Ishikawa (cell line): Measurements from ENCODE around the gene CHN1.

Source experiments
- CEBPB ChIP-seq: IDR thresholded peaks from 2 replicates; pipeline ENCODE4 v1.6.1; 2012
- CREB1 ChIP-seq: IDR thresholded peaks from 2 replicates; pipeline ENCODE4 v1.6.1; 2012; ENCODE audit warnings: low read depth
- EGR1 ChIP-seq: IDR thresholded peaks from 2 replicates; pipeline ENCODE4 v1.6.1; 2012
- EP300 ChIP-seq: IDR thresholded peaks from 2 replicates; pipeline ENCODE4 v1.6.1; 2012; ENCODE audit warnings: borderline replicate concordance
- FOXM1 ChIP-seq: IDR thresholded peaks from 2 replicates; pipeline ENCODE4 v1.6.1; 2012; ENCODE audit warnings: low read depth, borderline replicate concordance
- NFIC ChIP-seq: IDR thresholded peaks from 2 replicates; pipeline ENCODE4 v1.6.1; 2012
- RAD21 ChIP-seq: IDR thresholded peaks from 2 replicates; pipeline ENCODE4 v1.6.1; 2012; ENCODE audit warnings: low read depth
- TAF1 ChIP-seq: IDR thresholded peaks from 2 replicates; pipeline ENCODE4 v1.6.1; 2012; ENCODE audit warnings: low read depth, mild to moderate bottlenecking
- TCF12 ChIP-seq: IDR thresholded peaks from 2 replicates; pipeline ENCODE4 v1.6.1; 2012; ENCODE audit warnings: low read depth
- TEAD4 ChIP-seq: IDR thresholded peaks from 2 replicates; pipeline ENCODE4 v1.6.1; 2012
- YY1 ChIP-seq: IDR thresholded peaks from 2 replicates; pipeline ENCODE4 v1.6.1; 2012; ENCODE audit warnings: low read depth
- ZBTB7A ChIP-seq: IDR thresholded peaks from 2 replicates; pipeline ENCODE4 v1.6.1; 2012; ENCODE audit warnings: low read depth
- TF ChIP-seq, protein P1 (sequence below): IDR thresholded peaks from 2 replicates; pipeline ENCODE4 v1.6.1; 2012
- TF ChIP-seq, protein P2 (sequence below): IDR thresholded peaks from 2 replicates; pipeline ENCODE4 v1.6.1; 2012; ENCODE audit warnings: low read depth, mild to moderate bottlenecking
- TF ChIP-seq, protein P3 (sequence below): IDR thresholded peaks from 2 replicates; pipeline ENCODE4 v1.6.1; 2012

The CHN1 gene

DNA sequence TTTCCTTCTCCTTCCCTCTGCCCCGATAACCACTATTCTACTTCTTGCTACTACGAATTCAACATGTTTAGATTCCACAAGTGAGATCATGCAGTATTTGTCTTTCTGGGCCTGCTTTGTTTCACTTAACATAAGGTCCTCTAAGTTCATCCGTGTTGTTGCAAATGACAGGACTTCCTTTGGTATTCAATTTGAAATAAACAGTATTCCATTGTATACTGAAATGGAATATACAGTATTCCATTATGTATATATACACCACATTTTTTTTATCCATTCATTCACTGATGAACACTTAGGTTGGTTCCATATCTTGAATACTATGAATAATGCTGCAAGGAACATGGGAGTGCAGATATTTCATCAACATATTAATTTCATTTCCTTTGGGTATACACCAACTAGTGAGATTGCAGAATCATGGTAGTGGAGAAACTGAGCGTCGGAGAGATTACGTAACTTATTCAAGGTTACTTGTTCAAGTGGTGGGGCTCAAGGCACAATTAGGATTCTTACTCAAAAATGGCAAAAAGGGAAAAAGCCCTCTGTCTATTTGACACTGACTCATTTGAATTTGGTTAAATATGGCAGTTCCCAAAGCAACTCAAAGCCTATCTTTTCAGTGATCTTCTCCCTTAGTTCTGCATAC is 85.1 kb downstream of the CHN1 start:
- TF ChIP-seq, protein P1, sequence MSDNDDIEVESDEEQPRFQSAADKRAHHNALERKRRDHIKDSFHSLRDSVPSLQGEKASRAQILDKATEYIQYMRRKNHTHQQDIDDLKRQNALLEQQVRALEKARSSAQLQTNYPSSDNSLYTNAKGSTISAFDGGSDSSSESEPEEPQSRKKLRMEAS: no peak
- no peak for TF ChIP-seq CEBPB
- TF ChIP-seq TCF12: no peak
- no peak for TF ChIP-seq EP300
- TF ChIP-seq TEAD4: no peak
- no peak for TF ChIP-seq TAF1
- TF ChIP-seq NFIC: no peak
- no peak for TF ChIP-seq CREB1

DNA sequence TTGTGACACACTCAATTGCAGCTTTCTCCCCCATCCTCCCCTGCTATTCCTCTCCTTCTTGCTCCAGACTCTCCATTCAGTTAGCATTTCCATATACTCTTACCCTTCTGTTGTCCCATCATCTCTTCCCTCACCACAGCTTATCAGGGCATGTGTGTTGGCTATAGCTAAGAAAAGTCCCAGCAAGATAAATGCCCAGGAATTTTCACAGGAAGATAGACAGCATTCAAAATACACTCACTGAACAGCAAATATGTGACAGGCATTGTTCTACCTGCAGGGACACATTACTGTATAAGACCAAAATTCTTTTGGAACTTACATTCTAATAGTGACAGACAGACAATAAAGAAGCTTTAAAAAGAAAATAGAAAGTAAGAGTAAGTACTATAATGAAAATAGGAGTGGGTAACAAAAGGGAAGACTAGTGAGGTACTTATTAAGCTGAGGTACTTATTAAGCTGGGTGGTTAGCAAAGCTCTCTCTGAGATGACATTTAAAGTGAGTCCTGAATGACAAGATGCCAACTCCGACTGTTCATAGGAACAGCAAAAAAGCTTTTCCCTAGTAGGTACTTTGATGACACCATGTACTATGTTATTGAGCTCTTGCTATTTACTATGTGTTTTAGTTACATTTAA is 86.2 kb downstream of the CHN1 start:
- TF ChIP-seq TCF12 (no peak), EP300 (no peak), EGR1 (no peak), NFIC (no peak), CEBPB (no peak), TEAD4 (no peak)
- TF ChIP-seq, protein P1: no peak
- TF ChIP-seq, protein P2, sequence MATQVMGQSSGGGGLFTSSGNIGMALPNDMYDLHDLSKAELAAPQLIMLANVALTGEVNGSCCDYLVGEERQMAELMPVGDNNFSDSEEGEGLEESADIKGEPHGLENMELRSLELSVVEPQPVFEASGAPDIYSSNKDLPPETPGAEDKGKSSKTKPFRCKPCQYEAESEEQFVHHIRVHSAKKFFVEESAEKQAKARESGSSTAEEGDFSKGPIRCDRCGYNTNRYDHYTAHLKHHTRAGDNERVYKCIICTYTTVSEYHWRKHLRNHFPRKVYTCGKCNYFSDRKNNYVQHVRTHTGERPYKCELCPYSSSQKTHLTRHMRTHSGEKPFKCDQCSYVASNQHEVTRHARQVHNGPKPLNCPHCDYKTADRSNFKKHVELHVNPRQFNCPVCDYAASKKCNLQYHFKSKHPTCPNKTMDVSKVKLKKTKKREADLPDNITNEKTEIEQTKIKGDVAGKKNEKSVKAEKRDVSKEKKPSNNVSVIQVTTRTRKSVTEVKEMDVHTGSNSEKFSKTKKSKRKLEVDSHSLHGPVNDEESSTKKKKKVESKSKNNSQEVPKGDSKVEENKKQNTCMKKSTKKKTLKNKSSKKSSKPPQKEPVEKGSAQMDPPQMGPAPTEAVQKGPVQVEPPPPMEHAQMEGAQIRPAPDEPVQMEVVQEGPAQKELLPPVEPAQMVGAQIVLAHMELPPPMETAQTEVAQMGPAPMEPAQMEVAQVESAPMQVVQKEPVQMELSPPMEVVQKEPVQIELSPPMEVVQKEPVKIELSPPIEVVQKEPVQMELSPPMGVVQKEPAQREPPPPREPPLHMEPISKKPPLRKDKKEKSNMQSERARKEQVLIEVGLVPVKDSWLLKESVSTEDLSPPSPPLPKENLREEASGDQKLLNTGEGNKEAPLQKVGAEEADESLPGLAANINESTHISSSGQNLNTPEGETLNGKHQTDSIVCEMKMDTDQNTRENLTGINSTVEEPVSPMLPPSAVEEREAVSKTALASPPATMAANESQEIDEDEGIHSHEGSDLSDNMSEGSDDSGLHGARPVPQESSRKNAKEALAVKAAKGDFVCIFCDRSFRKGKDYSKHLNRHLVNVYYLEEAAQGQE: no peak

DNA sequence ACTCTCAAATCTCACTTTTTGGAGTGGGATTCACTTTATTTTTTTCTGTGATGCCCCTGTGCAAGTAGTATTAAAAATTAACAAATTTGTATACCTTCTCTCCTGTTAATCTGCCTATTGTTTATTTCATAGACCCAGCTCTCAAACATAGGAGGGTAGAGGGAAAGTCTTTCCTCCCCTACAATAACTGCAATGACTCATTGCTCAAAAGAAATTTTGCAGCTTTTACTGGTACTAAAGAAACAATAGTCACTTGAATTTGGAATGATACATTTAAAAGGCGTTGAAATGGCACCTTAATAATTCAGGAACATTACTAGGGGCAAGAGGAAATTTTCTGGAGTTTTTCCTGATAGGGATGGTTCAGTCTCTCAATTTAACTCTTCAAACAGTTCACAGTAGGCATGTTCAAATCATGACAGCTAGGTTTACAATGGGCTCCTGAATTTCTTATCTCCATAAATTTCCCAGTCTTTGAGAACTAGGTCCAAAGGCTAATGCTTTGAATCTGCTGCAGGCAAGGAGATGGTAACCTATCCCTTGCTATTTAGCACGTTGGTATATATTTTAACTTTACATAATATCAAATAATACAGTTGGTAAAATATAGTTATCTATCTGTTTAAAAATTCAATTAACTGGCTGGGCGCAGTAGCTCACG is 88.8 kb downstream of the CHN1 start:
- TF ChIP-seq EGR1: no peak

DNA sequence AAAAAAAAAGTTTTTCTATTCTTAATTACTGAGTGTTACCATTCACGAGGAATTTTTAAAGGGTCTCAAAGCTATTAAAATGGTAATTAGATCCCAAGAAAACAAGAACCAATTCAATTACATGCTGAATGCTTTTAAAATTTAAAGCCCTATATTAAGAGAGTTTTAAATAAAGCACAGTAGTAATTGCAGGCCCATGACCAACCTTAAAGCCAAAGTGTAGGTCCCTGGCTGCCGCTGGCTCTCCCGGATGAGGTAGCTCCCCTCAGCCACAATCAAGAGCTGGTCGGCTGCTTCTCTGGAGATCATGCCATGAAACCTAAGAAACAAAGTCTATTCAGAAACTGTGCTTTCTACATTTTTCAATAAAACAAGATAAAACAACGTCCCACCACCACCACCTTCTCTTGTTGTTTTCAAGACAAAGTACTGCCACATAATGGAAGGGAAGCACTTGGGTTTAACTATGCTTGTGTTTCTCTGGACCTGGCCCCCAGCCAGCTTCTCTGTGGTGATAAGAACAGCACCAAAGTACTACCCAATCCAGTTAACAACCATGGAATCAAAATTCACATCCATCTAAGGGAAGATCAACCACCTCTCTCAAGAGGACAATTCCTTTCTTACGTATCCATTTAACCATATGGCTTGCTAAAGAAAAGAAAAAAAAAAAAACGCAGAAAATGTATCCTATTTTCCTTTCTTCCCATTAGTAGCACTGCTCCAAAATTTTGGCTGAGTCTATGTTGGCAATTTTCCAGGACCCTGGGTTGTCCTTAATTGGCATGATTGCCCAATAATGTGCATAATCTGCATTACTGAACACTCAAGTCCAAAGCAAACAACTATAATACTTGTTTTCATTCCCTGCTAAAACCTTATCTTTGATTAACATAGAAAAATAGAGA is 90.1 kb downstream of the CHN1 start:
- TF ChIP-seq, protein P2: no peak
- TF ChIP-seq ZBTB7A (no peak), EGR1 (no peak), TEAD4 (no peak), YY1 (no peak), EP300 (no peak), FOXM1 (no peak), CREB1 (no peak), TCF12 (no peak), TAF1 (no peak), CEBPB (peak; percentile 67; the same call in 1 of the 2 replicates), NFIC (peak; percentile 51)
- TF ChIP-seq, protein P1: no peak
- TF ChIP-seq, protein P3, sequence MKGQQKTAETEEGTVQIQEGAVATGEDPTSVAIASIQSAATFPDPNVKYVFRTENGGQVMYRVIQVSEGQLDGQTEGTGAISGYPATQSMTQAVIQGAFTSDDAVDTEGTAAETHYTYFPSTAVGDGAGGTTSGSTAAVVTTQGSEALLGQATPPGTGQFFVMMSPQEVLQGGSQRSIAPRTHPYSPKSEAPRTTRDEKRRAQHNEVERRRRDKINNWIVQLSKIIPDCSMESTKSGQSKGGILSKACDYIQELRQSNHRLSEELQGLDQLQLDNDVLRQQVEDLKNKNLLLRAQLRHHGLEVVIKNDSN: no peak

DNA sequence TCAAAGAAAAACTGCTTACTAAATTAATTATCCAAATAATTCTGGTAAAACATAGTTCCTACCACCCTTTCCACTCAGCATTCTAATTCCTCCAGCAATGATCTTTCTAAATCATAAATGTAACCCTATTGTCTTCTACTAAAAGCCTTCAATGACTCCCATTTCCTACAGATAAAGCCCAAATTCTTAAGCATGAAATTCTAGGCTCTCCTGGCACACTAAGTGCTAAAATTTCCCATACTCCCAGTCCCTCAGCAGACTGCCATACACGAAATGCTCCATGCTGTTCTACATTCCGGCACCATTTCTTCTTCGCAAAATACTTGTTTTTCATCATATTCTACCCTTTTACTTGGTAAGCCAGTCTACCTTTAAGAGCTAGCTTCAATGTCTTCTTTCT is 96.9 kb downstream of the CHN1 start:
- TF ChIP-seq CREB1 (no peak), EP300 (no peak), NFIC (no peak), TCF12 (no peak), TEAD4 (no peak), CEBPB (no peak)

DNA sequence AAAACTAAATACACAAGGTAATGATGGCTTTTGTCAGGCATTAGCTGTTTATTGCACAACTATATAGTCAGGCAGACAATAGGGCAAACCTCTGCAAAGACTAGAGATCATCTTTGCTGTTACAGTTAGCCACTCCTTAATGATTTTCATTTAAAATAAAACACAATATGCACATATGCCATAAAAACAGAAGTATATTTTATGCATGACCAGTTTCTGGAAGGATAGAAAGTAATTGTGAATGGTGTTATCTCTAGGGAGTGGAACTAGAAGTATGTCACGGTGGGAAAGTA is 102.0 kb downstream of the CHN1 start:
- TF ChIP-seq RAD21: no peak
- TF ChIP-seq, protein P1: no peak
- TF ChIP-seq CEBPB: peak; percentile 62; the same call in 1 of the 2 replicates
